HG02852 (cell line): ENCODE measurements around the gene PLCB1.

Source experiments
- ATAC-seq: cut with Tn5 transposase; IDR thresholded peaks from one replicate; pipeline ENCODE4 v1.9.1; 2021; ENCODE audit warnings: mild to moderate bottlenecking, moderate library complexity; ENCODE audit not compliant: unreplicated experiment

PLCB1 gene

GRCh38 chr20:8242066-8242465, 110.0 kb downstream of the PLCB1 start:
- no peak for ATAC-seq

- no peak for ATAC-seq
Measured at GRCh38 chr20:8242827-8243724, 111.0 kb downstream of the PLCB1 start.

GRCh38 chr20:8244637-8245036, 112.6 kb downstream of the PLCB1 start:
- ATAC-seq = no peak

GRCh38 chr20:8246153-8246552, 114.1 kb downstream of the PLCB1 start:
- ATAC-seq = no peak

- no peak for ATAC-seq
Measured at GRCh38 chr20:8246716-8247115, 114.7 kb downstream of the PLCB1 start.

GRCh38 chr20:8248051-8248450, 116.0 kb downstream of the PLCB1 start:
- ATAC-seq = no peak

GRCh38 chr20:8249634-8250033, 117.6 kb downstream of the PLCB1 start:
- no peak for ATAC-seq

GRCh38 chr20:8250539-8251200, 118.6 kb downstream of the PLCB1 start:
- ATAC-seq = no peak

- no peak for ATAC-seq
Measured at GRCh38 chr20:8251201-8251575, 119.1 kb downstream of the PLCB1 start.

- ATAC-seq = no peak
Measured at GRCh38 chr20:8254911-8255582, 123.0 kb downstream of the PLCB1 start.

- no peak for ATAC-seq
Measured at GRCh38 chr20:8255945-8256632, 124.0 kb downstream of the PLCB1 start.

- no peak for ATAC-seq
Measured at GRCh38 chr20:8260837-8261251, 128.8 kb downstream of the PLCB1 start.

- no peak for ATAC-seq
Measured at GRCh38 chr20:8262721-8263120, 130.7 kb downstream of the PLCB1 start.

- no peak for ATAC-seq
Measured at GRCh38 chr20:8265588-8265987, 133.5 kb downstream of the PLCB1 start.

GRCh38 chr20:8267009-8267408, 134.9 kb downstream of the PLCB1 start:
- no peak for ATAC-seq

GRCh38 chr20:8271727-8272126, 139.7 kb downstream of the PLCB1 start:
- no peak for ATAC-seq

GRCh38 chr20:8272766-8273165, 140.7 kb downstream of the PLCB1 start:
- ATAC-seq = no peak

GRCh38 chr20:8284902-8285301, 152.8 kb downstream of the PLCB1 start:
- ATAC-seq = no peak

- no peak for ATAC-seq
Measured at GRCh38 chr20:8287340-8287739, 155.3 kb downstream of the PLCB1 start.

- no peak for ATAC-seq
Measured at GRCh38 chr20:8291200-8291599, 159.1 kb downstream of the PLCB1 start.

- no peak for ATAC-seq
Measured at GRCh38 chr20:8291873-8292272, 159.8 kb downstream of the PLCB1 start.
